ENCODE data around the gene LRBA. TPM values are rescaled to one million over a fixed set of nuclear protein-coding genes. Genes with fewer than 3 reads are reported as not detected.

LRBA gene
- total RNA-seq, 3 donors from 2014 or later = 52.0 to 68.5 (median 63.6) TPM

GRCh38 chr4:150952167-150952845 is 62.8 kb downstream of the LRBA start:
- ATAC-seq (peak in 1 of 2 donors; percentile 34), DNase-seq (no peak)
- H3K36me3 Mint-ChIP-seq (ENCODE audit: insufficient read depth) = peaks cover 3% of the 10 kb centered on the region
- H3K27me3 Mint-ChIP-seq (ENCODE audit: low read depth) = no peaks in the 10 kb centered on the region
- no peaks in the 10 kb centered on the region for H3K9me3 Mint-ChIP-seq
- H3K4me3 Mint-ChIP-seq = peak overlapping the region; percentile 50
- H3K4me1 Mint-ChIP-seq (ENCODE audit: low read depth) = peaks cover 52% of the 10 kb centered on the region

DNA sequence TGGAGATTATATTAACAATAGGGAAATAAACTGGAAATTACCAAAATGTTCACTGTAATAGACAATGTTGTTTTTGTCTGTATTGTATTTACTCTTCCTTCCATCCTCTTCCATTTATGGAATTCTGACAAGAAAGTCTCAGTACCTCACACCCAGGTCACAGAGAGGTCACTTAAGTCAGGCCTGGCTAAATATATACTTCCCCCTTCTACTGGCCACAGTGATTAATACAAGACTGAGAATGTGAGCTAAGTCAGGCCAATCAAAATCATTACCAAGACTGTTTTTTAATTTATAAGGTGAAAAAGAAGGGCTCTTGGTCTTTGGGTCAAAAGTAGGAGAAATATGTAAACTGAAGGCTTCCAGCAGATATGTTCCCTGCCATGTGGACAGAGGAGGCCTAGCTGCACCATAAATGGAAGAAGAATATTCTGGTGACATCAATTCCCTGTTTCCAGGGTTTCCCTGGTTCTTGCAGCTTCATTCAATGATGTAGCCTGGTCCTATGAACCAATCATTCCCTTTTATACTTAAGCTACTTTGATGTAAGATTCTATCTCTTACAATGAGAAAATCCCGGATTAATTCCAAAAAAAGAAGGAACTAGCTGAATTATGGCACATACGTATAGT is 64.3 kb downstream of the LRBA start:
- peaks cover 53% of the 10 kb centered on the region for H3K4me1 Mint-ChIP-seq (ENCODE audit: low read depth)
- no peaks in the 10 kb centered on the region for H3K27me3 Mint-ChIP-seq (ENCODE audit: low read depth)
- H3K36me3 Mint-ChIP-seq (ENCODE audit: insufficient read depth) = no peaks in the 10 kb centered on the region
- H3K9me3 Mint-ChIP-seq = no peaks in the 10 kb centered on the region
- DNase-seq (no peak), ATAC-seq (no peak)
- no peak overlapping the region for H3K4me3 Mint-ChIP-seq

DNA sequence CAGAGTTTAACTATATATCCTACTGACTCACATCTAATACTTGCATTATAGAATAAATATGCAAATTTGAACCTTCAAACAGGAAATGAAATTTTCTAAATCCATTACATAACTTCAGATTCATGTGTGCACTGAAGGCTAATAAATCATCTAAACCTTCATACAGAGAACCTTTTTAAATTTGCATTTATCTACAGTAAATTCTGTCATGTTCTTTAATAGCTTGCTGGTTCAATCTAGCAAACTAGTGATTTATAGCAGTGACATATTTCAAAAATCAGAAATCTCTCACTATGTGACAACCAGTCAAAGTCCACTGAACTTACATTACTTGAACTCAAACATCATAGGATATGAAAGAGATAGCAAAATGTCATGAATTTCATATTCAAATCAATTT is 65.1 kb downstream of the LRBA start:
- ATAC-seq (no peak), DNase-seq (no peak)
- no peak overlapping the region for H3K4me3 Mint-ChIP-seq
- no peaks in the 10 kb centered on the region for H3K27me3 Mint-ChIP-seq (ENCODE audit: low read depth)
- H3K9me3 Mint-ChIP-seq = no peaks in the 10 kb centered on the region
- no peaks in the 10 kb centered on the region for H3K36me3 Mint-ChIP-seq (ENCODE audit: insufficient read depth)
- H3K4me1 Mint-ChIP-seq (ENCODE audit: low read depth) = peaks cover 54% of the 10 kb centered on the region

GRCh38 chr4:150949342-150949741 is 65.7 kb downstream of the LRBA start:
- no peaks in the 10 kb centered on the region for H3K36me3 Mint-ChIP-seq (ENCODE audit: insufficient read depth)
- no peaks in the 10 kb centered on the region for H3K9me3 Mint-ChIP-seq
- no peak for DNase-seq
- no peaks in the 10 kb centered on the region for H3K27me3 Mint-ChIP-seq (ENCODE audit: low read depth)
- peaks cover 60% of the 10 kb centered on the region for H3K4me1 Mint-ChIP-seq (ENCODE audit: low read depth)
- H3K4me3 Mint-ChIP-seq = no peak overlapping the region
- no peak for ATAC-seq

DNA sequence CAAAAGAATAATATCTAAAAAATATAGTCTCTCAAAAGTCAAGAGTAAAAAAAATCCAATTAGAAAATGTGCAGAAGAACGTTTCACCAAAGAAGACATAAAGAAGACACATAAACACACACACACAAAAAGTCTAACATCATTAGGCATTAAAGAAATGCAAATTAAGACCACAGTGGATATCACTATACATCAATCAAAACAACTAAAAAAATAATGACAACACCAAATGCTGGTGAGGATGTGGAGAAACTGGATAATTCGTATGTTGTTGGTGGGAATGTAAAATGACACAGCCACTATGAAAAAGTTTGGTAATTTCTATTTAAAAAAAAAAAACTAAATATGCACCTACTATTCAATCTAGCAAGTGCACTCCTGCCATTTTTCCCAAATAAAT is 66.4 kb downstream of the LRBA start:
- ATAC-seq (no peak), DNase-seq (no peak)
- Mint-ChIP-seq H3K9me3 (no peaks in the 10 kb centered on the region), H3K4me1 (ENCODE audit: low read depth) (peaks cover 63% of the 10 kb centered on the region), H3K36me3 (ENCODE audit: insufficient read depth) (no peaks in the 10 kb centered on the region), H3K27me3 (ENCODE audit: low read depth) (no peaks in the 10 kb centered on the region), H3K4me3 (no peak overlapping the region)

- Mint-ChIP-seq H3K27me3 (ENCODE audit: low read depth) (no peaks in the 10 kb centered on the region), H3K4me3 (no peak overlapping the region)
- no peak for ATAC-seq
Observed at GRCh38 chr4:150948074-150948473, 67.0 kb downstream of the LRBA start.

GRCh38 chr4:150944660-150945059 is 70.4 kb downstream of the LRBA start:
- Mint-ChIP-seq H3K4me3 (no peak overlapping the region), H3K9me3 (no peaks in the 10 kb centered on the region), H3K27me3 (ENCODE audit: low read depth) (no peaks in the 10 kb centered on the region), H3K36me3 (ENCODE audit: insufficient read depth) (peaks cover 5% of the 10 kb centered on the region), H3K4me1 (ENCODE audit: low read depth) (peaks cover 52% of the 10 kb centered on the region)
- no peak for DNase-seq
- no peak for ATAC-seq

More at GRCh38 chr4:150948074-150948473, 67.0 kb downstream of the LRBA start:
- Mint-ChIP-seq H3K9me3 (no peaks in the 10 kb centered on the region), H3K4me1 (ENCODE audit: low read depth) (peaks cover 66% of the 10 kb centered on the region), H3K36me3 (ENCODE audit: insufficient read depth) (no peaks in the 10 kb centered on the region)
- no peak for DNase-seq

DNA sequence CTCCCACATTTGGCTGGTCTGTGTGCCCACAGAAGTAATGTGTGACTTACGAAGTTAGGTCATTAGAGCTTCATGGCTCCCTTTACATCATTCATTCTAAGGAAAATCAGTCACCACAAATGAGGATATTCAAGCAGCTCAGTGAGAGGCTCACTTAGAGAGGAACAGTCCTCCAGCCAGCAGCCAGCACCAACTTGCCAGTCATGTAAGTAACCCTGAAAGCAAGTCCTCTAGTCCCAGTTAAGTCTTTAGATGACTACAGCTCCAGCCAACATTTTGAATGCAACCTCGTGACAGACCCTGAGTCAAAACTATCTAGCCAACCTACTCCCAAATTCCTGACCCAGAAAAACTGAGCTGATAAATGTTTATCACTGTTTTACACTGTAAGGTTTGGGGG is 71.3 kb downstream of the LRBA start:
- Mint-ChIP-seq H3K36me3 (ENCODE audit: insufficient read depth) (peaks cover 5% of the 10 kb centered on the region), H3K9me3 (no peaks in the 10 kb centered on the region), H3K4me1 (ENCODE audit: low read depth) (peaks cover 55% of the 10 kb centered on the region), H3K27me3 (ENCODE audit: low read depth) (no peaks in the 10 kb centered on the region), H3K4me3 (no peak overlapping the region)
- ATAC-seq (peak; percentile 43 to 69), DNase-seq (no peak)

GRCh38 chr4:150943126-150943525 is 72.0 kb downstream of the LRBA start:
- no peak for ATAC-seq
- no peak for DNase-seq
- no peaks in the 10 kb centered on the region for H3K9me3 Mint-ChIP-seq
- peaks cover 5% of the 10 kb centered on the region for H3K36me3 Mint-ChIP-seq (ENCODE audit: insufficient read depth)
- peaks cover 58% of the 10 kb centered on the region for H3K4me1 Mint-ChIP-seq (ENCODE audit: low read depth)
- no peak overlapping the region for H3K4me3 Mint-ChIP-seq
- H3K27me3 Mint-ChIP-seq (ENCODE audit: low read depth) = no peaks in the 10 kb centered on the region

DNA sequence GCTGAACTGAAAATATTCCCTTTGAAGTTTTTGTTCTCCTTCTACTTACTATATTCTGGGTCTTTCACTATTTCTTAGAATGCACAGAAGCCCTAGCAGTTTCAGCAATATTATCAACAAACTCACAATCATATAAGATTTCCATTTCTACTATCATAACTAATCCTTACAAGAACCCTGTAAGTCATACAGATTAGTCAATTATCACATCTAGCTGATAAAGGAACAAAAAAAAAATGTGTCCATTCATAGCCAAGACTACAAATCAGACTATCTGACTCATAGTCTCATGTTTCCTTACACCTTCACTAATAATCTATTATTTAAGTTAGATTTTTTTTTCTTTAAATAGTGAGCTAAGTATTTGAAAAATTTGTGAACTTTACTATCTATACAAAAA is 72.5 kb downstream of the LRBA start:
- Mint-ChIP-seq H3K36me3 (ENCODE audit: insufficient read depth) (peaks cover 5% of the 10 kb centered on the region), H3K4me3 (no peak overlapping the region), H3K9me3 (no peaks in the 10 kb centered on the region), H3K4me1 (ENCODE audit: low read depth) (peaks cover 55% of the 10 kb centered on the region), H3K27me3 (ENCODE audit: low read depth) (no peaks in the 10 kb centered on the region)
- DNase-seq = no peak
- peak in 1 of 2 donors; percentile 14 for ATAC-seq

DNA sequence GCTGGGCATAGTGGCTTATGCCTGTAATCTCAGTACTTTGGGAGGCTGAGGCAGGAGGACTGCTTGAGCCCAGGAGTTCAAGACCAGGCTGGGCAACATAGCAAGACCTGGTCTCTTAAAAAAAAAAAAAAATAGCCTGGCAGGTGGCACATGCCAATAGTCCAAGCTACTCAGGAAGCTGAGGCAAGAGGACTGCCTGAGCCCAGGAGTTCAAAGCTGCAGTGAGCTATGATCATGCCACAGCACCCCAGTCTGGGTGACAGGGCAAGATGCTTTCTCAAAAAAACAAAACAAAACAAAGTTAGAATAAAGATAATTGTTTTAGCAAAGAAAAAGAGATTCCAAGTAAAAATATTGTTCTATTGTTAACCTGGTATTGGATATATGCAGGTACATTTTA is 75.0 kb downstream of the LRBA start:
- peaks cover 57% of the 10 kb centered on the region for H3K4me1 Mint-ChIP-seq (ENCODE audit: low read depth)
- no peaks in the 10 kb centered on the region for H3K27me3 Mint-ChIP-seq (ENCODE audit: low read depth)
- H3K9me3 Mint-ChIP-seq = no peaks in the 10 kb centered on the region
- peaks cover 5% of the 10 kb centered on the region for H3K36me3 Mint-ChIP-seq (ENCODE audit: insufficient read depth)
- H3K4me3 Mint-ChIP-seq = no peak overlapping the region
- DNase-seq (no peak), ATAC-seq (no peak)

DNA sequence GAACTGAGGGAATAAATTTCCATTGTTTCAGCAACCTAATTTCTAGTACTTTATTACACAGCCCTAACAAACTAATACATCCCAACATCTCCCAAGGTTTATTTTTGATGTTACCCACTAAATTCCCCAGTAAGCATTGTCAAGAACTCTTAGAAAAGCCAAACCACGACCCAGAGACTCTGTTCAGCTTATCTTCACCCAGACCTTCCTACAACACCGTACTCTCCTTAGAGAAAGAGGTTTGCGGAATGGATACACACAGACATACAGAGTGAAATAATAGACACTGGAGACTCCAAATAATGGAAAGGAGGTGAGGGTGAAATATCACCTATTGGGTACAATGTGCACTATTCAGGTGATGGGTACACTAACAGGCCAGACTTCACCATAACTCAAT is 75.6 kb downstream of the LRBA start:
- H3K4me1 Mint-ChIP-seq (ENCODE audit: low read depth) = peaks cover 52% of the 10 kb centered on the region
- H3K27me3 Mint-ChIP-seq (ENCODE audit: low read depth) = no peaks in the 10 kb centered on the region
- peaks cover 5% of the 10 kb centered on the region for H3K36me3 Mint-ChIP-seq (ENCODE audit: insufficient read depth)
- H3K4me3 Mint-ChIP-seq = no peak overlapping the region
- DNase-seq = no peak
- H3K9me3 Mint-ChIP-seq = no peaks in the 10 kb centered on the region
- ATAC-seq = no peak

DNA sequence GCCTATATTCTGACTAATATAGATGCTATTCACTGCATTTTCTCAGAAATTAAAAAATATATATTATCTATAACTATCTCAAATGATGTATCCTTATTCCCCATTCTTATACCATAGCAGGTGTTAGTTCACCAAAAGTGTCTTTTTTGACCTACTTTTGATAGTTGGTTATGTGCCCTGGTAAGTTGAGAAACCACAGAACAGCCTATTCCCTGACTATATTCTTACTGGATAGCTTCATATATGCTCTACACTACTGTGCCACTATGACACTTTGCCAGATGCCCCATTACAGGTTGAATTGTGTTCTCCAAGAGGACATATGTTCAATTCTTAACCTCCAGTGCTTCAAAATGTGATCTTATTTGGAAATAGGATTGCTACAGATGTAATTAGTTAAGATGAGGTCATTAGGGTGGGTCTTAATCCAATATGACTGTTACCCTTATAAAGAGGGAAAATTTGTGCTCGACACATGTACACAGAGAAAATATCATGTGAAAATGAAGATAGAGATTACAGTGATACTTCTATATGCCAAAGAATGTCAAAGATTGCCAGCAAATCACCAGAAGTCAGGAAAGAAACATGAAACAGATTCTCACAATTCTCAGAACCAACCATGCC is 76.1 kb downstream of the LRBA start:
- no peaks in the 10 kb centered on the region for H3K9me3 Mint-ChIP-seq
- H3K27me3 Mint-ChIP-seq (ENCODE audit: low read depth) = no peaks in the 10 kb centered on the region
- no peak for DNase-seq
- H3K4me3 Mint-ChIP-seq = no peak overlapping the region
- peaks cover 5% of the 10 kb centered on the region for H3K36me3 Mint-ChIP-seq (ENCODE audit: insufficient read depth)
- no peak for ATAC-seq
- peaks cover 50% of the 10 kb centered on the region for H3K4me1 Mint-ChIP-seq (ENCODE audit: low read depth)

DNA sequence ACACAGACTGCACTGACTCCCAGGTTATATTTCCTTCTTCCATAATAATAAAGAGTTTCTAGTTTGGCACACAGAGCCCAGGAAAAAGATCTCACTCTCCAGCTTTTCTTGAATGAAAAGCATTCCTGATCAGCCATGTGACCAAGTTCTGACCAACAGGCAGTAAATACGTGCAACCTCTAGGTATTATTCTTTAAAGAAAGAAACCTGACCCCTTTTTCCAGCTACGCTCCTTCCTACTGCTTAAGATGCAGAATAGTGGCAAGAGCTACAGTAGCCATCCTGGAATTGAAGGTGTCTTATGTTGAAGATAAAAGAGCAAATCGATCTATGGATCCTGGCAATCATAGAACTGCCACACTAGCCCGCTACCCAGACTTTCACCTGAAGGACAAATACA is 76.7 kb downstream of the LRBA start:
- H3K36me3 Mint-ChIP-seq (ENCODE audit: insufficient read depth) = peaks cover 5% of the 10 kb centered on the region
- no peak for DNase-seq
- H3K4me1 Mint-ChIP-seq (ENCODE audit: low read depth) = peaks cover 45% of the 10 kb centered on the region
- H3K27me3 Mint-ChIP-seq (ENCODE audit: low read depth) = no peaks in the 10 kb centered on the region
- H3K4me3 Mint-ChIP-seq = no peak overlapping the region
- no peaks in the 10 kb centered on the region for H3K9me3 Mint-ChIP-seq
- no peak for ATAC-seq

GRCh38 chr4:150934022-150934421 is 81.1 kb downstream of the LRBA start:
- Mint-ChIP-seq H3K4me3 (no peak overlapping the region), H3K4me1 (ENCODE audit: low read depth) (peaks cover 22% of the 10 kb centered on the region), H3K27me3 (ENCODE audit: low read depth) (no peaks in the 10 kb centered on the region), H3K9me3 (no peaks in the 10 kb centered on the region), H3K36me3 (ENCODE audit: insufficient read depth) (peaks cover under 1% of the 10 kb centered on the region)
- DNase-seq (no peak), ATAC-seq (no peak)

Data from activated T-cell treated with anti-CD3 and anti-CD28 coated beads, Interleukin-2, amount 50 U/mL, for 4 hours (primary cell).